Measurements from ENCODE around the gene PLEKHG7.

PLEKHG7 gene

DNA sequence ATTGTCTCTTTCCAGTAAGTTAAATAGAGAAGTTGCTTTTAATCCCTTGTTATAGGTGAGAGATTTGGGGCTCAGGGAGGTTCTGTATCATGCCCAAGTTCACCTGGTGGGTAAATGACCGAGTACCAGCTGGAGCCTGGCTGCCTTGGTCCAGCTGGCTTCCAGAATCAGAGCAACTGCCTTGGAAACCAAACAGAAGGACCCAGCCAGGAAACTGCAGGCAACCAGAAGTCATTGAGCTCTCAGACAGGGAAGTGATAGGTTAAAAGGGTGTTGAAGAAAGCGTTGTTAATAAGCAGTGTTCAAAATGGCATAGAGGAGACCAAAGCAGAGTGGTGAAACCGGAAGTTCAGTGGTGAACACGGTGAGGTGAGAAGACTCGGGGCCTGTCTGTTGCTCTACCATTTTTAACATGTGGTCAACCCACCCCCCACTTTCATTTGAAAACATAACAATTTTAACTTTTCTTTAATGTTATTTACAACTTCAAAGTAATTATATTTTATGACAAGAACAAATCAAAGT, 54.9 kb downstream of the PLEKHG7 start:
- TF ChIP-seq ZFP30 (CRISPR knock-in tag; IDR thresholded peaks at IDR 0.05) = no peak
- TF ChIP-seq ARNTL (CRISPR knock-in tag; IDR thresholded peaks at IDR 0.05; ENCODE audit: borderline replicate concordance, low read depth) = no peak
- TF ChIP-seq BACH2 (CRISPR knock-in tag; IDR thresholded peaks at IDR 0.05; ENCODE audit: borderline replicate concordance) = no peak
- no peak for TF ChIP-seq CSDC2 (CRISPR knock-in tag; IDR thresholded peaks at IDR 0.05)
- no peak for TF ChIP-seq TCF4 (CRISPR knock-in tag; IDR thresholded peaks at IDR 0.05; ENCODE audit: borderline replicate concordance)
- no peak for TF ChIP-seq PPARA (CRISPR knock-in tag; IDR thresholded peaks at IDR 0.05; ENCODE audit: borderline replicate concordance)
- no peak for ATAC-seq

DNA sequence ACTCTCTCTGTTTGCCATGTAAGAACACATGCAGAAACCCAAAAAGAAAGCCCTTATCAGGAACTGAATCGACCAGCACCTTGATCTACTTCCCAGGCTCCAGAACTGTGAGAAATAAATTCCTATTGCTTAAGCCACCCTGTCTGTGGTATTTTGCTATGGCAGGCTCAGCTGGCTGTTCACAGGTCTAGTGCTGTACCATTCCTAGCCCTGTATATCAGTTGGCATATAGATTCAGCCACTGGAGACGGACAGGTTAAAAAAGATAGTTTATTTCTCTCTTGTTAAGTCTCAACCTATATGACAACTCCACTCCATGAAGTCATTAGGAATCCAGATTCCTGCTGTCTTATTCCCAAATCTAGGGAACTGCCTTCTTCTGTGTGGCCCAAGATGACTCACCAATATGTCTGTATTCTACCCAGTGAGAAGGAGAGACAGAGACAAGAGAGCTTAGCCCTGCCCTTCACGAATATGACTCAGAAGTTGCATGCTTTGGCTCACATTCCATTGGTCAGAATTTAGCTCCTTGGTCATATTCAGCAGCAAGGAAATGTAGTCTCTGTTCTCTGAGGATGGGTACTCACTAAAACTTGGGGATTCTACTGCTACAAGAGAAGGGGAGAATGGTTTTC, 57.0 kb downstream of the PLEKHG7 start:
- ATAC-seq = peak; percentile 98
- no peak for TF ChIP-seq ZFP3 (CRISPR knock-in tag; IDR thresholded peaks at IDR 0.05)
- TF ChIP-seq ESRRG (CRISPR knock-in tag; IDR thresholded peaks at IDR 0.05) = no peak
- no peak for TF ChIP-seq CSDC2 (CRISPR knock-in tag; IDR thresholded peaks at IDR 0.05)
- no peak for TF ChIP-seq ZFP30 (CRISPR knock-in tag; IDR thresholded peaks at IDR 0.05)
- TF ChIP-seq GLIS3 (CRISPR knock-in tag; IDR thresholded peaks at IDR 0.05) = no peak
- no peak for TF ChIP-seq ISL1 (CRISPR knock-in tag; IDR thresholded peaks at IDR 0.05)
- TF ChIP-seq TOX (CRISPR knock-in tag; IDR thresholded peaks at IDR 0.05; ENCODE audit: borderline replicate concordance) = no peak
- TF ChIP-seq, protein P1, sequence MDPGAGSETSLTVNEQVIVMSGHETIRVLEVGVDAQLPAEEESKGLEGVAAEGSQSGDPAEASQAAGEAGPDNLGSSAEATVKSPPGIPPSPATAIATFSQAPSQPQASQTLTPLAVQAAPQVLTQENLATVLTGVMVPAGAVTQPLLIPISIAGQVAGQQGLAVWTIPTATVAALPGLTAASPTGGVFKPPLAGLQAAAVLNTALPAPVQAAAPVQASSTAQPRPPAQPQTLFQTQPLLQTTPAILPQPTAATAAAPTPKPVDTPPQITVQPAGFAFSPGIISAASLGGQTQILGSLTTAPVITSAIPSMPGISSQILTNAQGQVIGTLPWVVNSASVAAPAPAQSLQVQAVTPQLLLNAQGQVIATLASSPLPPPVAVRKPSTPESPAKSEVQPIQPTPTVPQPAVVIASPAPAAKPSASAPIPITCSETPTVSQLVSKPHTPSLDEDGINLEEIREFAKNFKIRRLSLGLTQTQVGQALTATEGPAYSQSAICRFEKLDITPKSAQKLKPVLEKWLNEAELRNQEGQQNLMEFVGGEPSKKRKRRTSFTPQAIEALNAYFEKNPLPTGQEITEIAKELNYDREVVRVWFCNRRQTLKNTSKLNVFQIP (CRISPR knock-in tag; IDR thresholded peaks at IDR 0.05; ENCODE audit: borderline replicate concordance, low read depth) = no peak
- TF ChIP-seq TCF4 (CRISPR knock-in tag; IDR thresholded peaks at IDR 0.05; ENCODE audit: borderline replicate concordance) = no peak
- TF ChIP-seq, protein P2, sequence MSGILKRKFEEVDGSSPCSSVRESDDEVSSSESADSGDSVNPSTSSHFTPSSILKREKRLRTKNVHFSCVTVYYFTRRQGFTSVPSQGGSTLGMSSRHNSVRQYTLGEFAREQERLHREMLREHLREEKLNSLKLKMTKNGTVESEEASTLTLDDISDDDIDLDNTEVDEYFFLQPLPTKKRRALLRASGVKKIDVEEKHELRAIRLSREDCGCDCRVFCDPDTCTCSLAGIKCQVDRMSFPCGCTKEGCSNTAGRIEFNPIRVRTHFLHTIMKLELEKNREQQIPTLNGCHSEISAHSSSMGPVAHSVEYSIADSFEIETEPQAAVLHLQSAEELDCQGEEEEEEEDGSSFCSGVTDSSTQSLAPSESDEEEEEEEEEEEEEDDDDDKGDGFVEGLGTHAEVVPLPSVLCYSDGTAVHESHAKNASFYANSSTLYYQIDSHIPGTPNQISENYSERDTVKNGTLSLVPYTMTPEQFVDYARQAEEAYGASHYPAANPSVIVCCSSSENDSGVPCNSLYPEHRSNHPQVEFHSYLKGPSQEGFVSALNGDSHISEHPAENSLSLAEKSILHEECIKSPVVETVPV (CRISPR knock-in tag; IDR thresholded peaks at IDR 0.05) = no peak

DNA sequence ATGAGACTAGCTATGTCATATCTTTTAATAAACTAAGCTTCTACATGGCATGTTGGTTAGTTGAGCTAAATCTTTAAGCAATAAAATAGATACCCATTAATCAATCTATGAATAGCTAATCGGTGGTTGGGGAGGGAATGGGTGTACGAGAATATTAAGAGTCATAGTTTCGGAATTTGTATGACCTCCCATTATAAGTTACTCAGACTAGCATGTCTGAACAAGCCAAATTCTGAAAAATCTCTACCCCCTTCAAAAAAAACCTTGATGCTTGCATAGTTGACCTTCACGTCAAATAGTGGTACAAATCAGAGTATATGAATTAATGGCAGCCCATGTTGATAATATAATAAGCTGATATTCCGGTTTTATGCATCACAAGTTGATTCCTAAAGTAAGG, 60.0 kb downstream of the PLEKHG7 start:
- TF ChIP-seq ARNTL (CRISPR knock-in tag; IDR thresholded peaks at IDR 0.05; ENCODE audit: borderline replicate concordance, low read depth) = no peak
- no peak for TF ChIP-seq PPARA (CRISPR knock-in tag; IDR thresholded peaks at IDR 0.05; ENCODE audit: borderline replicate concordance)
- TF ChIP-seq, protein P3, sequence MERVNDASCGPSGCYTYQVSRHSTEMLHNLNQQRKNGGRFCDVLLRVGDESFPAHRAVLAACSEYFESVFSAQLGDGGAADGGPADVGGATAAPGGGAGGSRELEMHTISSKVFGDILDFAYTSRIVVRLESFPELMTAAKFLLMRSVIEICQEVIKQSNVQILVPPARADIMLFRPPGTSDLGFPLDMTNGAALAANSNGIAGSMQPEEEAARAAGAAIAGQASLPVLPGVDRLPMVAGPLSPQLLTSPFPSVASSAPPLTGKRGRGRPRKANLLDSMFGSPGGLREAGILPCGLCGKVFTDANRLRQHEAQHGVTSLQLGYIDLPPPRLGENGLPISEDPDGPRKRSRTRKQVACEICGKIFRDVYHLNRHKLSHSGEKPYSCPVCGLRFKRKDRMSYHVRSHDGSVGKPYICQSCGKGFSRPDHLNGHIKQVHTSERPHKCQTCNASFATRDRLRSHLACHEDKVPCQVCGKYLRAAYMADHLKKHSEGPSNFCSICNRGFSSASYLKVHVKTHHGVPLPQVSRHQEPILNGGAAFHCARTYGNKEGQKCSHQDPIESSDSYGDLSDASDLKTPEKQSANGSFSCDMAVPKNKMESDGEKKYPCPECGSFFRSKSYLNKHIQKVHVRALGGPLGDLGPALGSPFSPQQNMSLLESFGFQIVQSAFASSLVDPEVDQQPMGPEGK (CRISPR knock-in tag; IDR thresholded peaks at IDR 0.05; ENCODE audit: borderline replicate concordance) = no peak
- no peak for TF ChIP-seq ISL1 (CRISPR knock-in tag; IDR thresholded peaks at IDR 0.05)
- ATAC-seq = no peak

DNA sequence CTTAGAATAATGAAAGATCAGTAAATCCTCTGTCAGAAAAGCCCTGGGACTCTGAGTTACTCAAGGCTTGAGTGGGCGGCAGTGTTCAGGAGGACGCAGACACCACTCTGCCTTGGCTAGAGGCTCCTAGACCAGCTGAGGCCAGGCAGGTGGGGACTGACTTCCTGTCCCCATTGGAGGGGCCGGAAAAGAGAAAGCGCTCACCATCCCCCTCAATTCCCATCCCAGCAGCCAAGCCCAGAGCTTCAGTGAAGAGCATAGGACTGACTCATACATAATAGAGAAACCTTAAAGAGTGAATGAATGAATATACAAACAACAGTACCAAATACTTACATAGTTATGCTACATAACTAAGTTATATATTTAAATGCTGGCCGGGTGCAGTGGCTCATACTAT, 62.0 kb downstream of the PLEKHG7 start:
- no peak for ATAC-seq
- no peak for TF ChIP-seq ZNF8 (CRISPR knock-in tag; IDR thresholded peaks at IDR 0.05)
- no peak for TF ChIP-seq ARNTL (CRISPR knock-in tag; IDR thresholded peaks at IDR 0.05; ENCODE audit: borderline replicate concordance, low read depth)
- TF ChIP-seq RARB (CRISPR knock-in tag; IDR thresholded peaks at IDR 0.05) = no peak
- TF ChIP-seq TOX (CRISPR knock-in tag; IDR thresholded peaks at IDR 0.05; ENCODE audit: borderline replicate concordance) = no peak
- TF ChIP-seq OSR1 (CRISPR knock-in tag; IDR thresholded peaks at IDR 0.05) = no peak
- TF ChIP-seq ZFP3 (CRISPR knock-in tag; IDR thresholded peaks at IDR 0.05) = no peak
- TF ChIP-seq, protein P2 (CRISPR knock-in tag; IDR thresholded peaks at IDR 0.05) = no peak
- TF ChIP-seq ZFP30 (CRISPR knock-in tag; IDR thresholded peaks at IDR 0.05) = no peak
- TF ChIP-seq ZNF70 (CRISPR knock-in tag; IDR thresholded peaks at IDR 0.05) = no peak
- TF ChIP-seq SNAI2 (CRISPR knock-in tag; IDR thresholded peaks at IDR 0.05) = no peak
- no peak for TF ChIP-seq TCF4 (CRISPR knock-in tag; IDR thresholded peaks at IDR 0.05; ENCODE audit: borderline replicate concordance)
- TF ChIP-seq, protein P1 (CRISPR knock-in tag; IDR thresholded peaks at IDR 0.05; ENCODE audit: borderline replicate concordance, low read depth) = no peak
